IPS-18a (cell line): ENCODE measurements around the gene BDKRB1.
"Not testable (repeated sequence)": the region's sequence is repeated elsewhere in the genome, so short reads cannot be mapped to it uniquely, and the experiment has no call there.

ENCODE experiments used
- H3K27ac ChIP-seq: one replicate; pipeline ENCODE4 v1.5.1; 2013; ENCODE audit warnings: low read length
- H3K27me3 ChIP-seq: one replicate; pipeline ENCODE4 v1.6.1; 2013; ENCODE audit warnings: mild to moderate bottlenecking, low read length; ENCODE audit not compliant: control insufficient read depth, insufficient read depth
- H3K36me3 ChIP-seq: one replicate; pipeline ENCODE4 v1.6.1; 2013; ENCODE audit warnings: low read depth, low read length; ENCODE audit not compliant: control insufficient read depth
- H3K4me1 ChIP-seq: one replicate; pipeline ENCODE4 v1.6.1; 2013; ENCODE audit warnings: low read depth, low read length; ENCODE audit not compliant: control insufficient read depth
- H3K4me3 ChIP-seq: one replicate; pipeline ENCODE4 v1.5.1; 2013; ENCODE audit warnings: low read length
- H3K9ac ChIP-seq: one replicate; pipeline ENCODE4 v1.6.1; 2013; ENCODE audit warnings: mild to moderate bottlenecking, low read length, moderate library complexity
- H3K9me3 ChIP-seq: one replicate; pipeline ENCODE4 v1.6.1; 2013; ENCODE audit warnings: low read depth, low read length; ENCODE audit not compliant: control insufficient read depth

Gene BDKRB1

DNA sequence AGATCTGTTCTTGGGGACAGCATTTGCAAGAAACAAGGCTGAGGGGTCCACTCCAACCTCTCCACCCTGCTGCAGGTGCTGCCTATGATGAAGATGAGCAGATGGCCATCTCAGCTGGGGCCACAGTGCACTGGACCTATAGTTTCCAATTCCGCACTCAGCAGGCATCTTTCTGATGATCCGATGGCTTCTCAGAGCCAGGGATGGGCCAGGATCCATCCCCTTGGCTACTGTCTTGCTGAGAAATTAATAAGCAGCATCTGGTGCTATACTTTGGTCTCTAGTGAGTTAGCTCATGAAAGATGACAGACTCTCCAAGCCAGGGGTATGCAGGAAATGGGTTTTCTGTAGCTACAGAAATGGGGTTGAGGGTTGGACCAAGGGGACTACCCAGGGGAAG lies 18.4 kb upstream of the BDKRB1 start:
- Histone ChIP-seq H3K9ac (no peak overlapping the region), H3K9me3 (no peaks in the 10 kb centered on the region), H3K27ac (no peak overlapping the region), H3K36me3 (no peaks in the 10 kb centered on the region), H3K4me1 (no peaks in the 10 kb centered on the region), H3K27me3 (no peaks in the 10 kb centered on the region), H3K4me3 (no peak overlapping the region)

DNA sequence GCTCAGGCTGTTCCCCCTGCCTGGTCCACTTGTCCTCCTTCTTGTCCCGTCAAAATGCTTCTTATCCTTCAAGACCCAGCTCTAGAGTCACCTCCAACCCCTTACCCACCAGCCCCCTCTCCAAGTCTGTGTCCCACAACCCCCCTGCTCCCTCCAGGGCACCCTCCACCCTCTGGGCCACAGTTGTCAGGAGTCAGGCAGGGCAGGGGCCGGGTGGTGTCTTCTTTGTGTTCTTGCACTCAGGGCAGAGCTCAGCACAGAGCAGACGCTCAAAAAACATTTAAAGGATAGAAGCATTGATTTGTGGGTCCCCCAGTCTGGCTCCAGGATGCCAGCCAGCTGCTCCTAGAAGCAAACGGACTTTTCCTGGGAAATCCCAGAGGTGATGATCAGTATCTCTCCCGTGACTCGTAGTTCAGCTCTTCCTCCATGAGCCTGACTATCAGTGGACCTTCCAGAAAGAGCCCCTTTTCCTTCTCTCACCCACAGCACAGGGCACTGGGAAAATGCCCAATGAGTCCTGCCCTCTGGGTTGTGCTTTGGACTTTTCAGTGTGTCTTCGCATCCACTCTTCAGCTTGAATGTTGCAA lies 17.2 kb upstream of the BDKRB1 start:
- no peaks in the 10 kb centered on the region for H3K27me3 ChIP-seq
- H3K4me3 ChIP-seq: no peak overlapping the region
- no peak overlapping the region for H3K27ac ChIP-seq
- no peaks in the 10 kb centered on the region for H3K9me3 ChIP-seq
- H3K4me1 ChIP-seq: no peaks in the 10 kb centered on the region
- no peaks in the 10 kb centered on the region for H3K36me3 ChIP-seq
- H3K9ac ChIP-seq: no peak overlapping the region

DNA sequence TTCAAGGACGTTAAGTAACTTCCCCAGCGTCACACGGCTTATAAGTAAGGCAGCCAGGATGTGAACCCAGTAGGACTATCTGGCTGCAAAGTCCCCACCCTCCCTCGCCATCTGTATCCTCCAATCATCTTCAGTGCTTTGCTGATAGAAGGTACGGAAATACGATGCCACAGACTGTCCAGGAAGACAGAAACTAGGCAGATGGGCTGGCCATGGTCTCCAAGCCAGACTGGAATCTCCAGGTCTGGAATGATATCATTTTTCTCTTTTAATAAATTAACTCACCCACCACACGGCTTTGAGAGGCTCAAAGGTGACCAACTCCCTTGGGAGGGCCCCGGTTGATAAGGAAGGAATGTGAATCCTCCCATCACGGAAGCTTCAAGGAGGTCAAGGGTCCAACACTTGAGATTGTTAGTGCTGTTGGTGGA lies 16.3 kb upstream of the BDKRB1 start:
- H3K9ac ChIP-seq: no peak overlapping the region

DNA sequence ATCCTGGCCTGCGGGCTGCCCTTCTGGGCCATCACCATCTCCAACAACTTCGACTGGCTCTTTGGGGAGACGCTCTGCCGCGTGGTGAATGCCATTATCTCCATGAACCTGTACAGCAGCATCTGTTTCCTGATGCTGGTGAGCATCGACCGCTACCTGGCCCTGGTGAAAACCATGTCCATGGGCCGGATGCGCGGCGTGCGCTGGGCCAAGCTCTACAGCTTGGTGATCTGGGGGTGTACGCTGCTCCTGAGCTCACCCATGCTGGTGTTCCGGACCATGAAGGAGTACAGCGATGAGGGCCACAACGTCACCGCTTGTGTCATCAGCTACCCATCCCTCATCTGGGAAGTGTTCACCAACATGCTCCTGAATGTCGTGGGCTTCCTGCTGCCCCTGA lies 15.4 kb upstream of the BDKRB1 start:
- Histone ChIP-seq H3K36me3 (no peaks in the 10 kb centered on the region), H3K4me3 (no peak overlapping the region), H3K27me3 (no peaks in the 10 kb centered on the region), H3K27ac (no peak overlapping the region), H3K9me3 (no peaks in the 10 kb centered on the region), H3K9ac (no peak overlapping the region), H3K4me1 (no peaks in the 10 kb centered on the region)

More for the DNA sequence above, 16.3 kb upstream of the BDKRB1 start:
- Histone ChIP-seq H3K27ac (no peak overlapping the region), H3K4me3 (no peak overlapping the region), H3K4me1 (no peaks in the 10 kb centered on the region), H3K27me3 (no peaks in the 10 kb centered on the region), H3K9me3 (no peaks in the 10 kb centered on the region), H3K36me3 (no peaks in the 10 kb centered on the region)

DNA sequence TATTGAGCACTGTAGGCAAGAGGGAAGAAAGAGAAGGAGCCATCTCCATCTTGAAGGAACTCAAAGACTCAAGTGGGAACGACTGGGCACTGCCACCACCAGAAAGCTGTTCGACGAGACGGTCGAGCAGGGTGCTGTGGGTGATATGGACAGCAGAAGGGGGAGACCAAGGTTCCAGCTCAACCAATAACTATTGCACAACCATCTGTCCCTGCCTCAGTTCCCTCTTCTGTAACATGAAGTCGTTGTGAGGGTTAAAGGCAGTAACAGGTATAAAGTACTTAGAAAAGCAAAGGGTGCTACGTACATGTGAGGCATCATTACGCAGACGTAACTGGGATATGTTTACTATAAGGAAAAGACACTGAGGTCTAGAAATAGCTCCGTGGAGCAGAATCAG lies 13.9 kb upstream of the BDKRB1 start:
- Histone ChIP-seq H3K27me3 (no peaks in the 10 kb centered on the region), H3K36me3 (no peaks in the 10 kb centered on the region), H3K9me3 (no peaks in the 10 kb centered on the region), H3K9ac (no peak overlapping the region), H3K4me3 (no peak overlapping the region), H3K27ac (no peak overlapping the region), H3K4me1 (no peaks in the 10 kb centered on the region)

DNA sequence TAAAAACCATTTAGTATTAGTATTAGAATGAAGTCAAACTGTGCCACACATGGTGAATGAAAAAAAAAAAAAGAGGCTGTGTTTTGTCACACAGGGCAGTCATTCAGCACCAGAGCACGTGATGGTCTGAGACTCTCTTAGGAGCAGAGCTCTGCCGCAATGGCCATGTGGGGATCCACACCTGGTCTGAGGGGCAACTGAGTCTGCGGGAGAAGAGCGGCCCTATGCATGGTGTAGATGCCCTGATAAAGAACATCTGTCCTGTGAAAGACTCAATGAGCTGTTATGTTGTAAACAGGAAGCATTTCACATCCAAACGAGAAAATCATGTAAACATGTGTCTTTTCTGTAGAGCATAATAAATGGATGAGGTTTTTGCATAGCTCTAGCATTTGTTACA lies 12.2 kb upstream of the BDKRB1 start:
- Histone ChIP-seq H3K9me3 (no peaks in the 10 kb centered on the region), H3K36me3 (no peaks in the 10 kb centered on the region), H3K4me3 (no peak overlapping the region), H3K9ac (no peak overlapping the region), H3K27me3 (no peaks in the 10 kb centered on the region), H3K4me1 (no peaks in the 10 kb centered on the region), H3K27ac (no peak overlapping the region)

DNA sequence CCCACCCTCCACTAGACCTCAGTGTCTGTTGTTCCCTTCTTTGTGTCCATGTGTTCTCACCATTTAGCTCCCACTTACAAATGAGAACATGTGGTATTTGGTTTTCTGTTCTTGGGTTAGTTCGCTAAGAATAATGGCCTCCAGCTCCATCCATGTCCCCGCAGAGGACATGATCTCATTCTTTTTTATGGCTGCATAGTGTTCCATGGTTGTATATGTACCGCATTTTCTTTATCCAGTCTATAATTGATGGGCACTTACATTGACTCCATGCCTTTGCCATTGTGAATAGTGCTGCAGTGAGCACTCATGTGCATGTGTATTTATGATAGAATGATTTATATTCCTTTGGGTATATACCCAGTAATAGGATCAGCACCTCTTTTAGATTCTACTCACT lies 10.9 kb upstream of the BDKRB1 start:
- H3K27ac ChIP-seq, H3K27me3 ChIP-seq, H3K9ac ChIP-seq, H3K36me3 ChIP-seq, H3K4me3 ChIP-seq, H3K4me1 ChIP-seq, H3K9me3 ChIP-seq: not testable (repeated sequence)

DNA sequence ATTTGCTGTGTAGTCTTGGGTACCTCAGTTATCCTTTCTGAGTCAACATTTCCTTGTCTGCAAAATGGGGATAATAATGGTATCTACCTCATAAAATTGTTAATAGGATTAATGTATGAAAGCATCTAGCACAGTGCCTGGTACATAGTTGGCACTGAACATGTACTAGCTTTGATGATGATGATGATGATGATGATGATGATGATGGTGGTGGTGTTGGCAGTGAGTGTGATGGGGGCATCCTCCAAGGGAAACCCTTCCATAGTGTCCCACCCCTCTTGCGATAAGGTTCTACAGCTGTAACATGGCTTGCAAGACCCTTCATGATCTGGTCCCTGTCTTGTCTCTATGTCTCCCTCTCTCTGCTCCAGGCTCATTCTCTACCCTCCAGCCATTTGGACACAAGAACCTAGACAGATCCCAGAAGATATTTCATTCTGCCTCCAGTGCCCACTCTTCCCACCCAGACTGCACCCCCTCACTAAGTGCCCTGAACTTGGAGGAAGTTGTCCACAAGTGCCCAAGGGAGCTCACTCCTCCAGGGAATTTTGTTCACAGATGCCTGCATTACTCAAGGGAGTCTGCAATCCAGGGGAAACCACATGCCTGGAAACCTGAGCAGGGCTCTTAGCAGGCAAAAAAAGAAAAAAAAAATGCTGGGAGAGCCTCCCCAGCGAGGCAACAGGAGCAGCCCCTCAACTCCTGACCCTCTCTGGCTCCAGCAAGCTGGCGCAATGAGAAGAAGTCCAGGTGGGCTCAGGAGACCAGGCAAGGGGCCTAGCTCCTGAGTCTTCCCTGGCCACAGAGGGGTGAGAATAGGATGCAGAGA lies 10.1 kb upstream of the BDKRB1 start:
- peaks cover 7% of the 10 kb centered on the region for H3K4me1 ChIP-seq
- H3K9me3 ChIP-seq: no peaks in the 10 kb centered on the region
- no peaks in the 10 kb centered on the region for H3K36me3 ChIP-seq
- H3K27ac ChIP-seq: no peak overlapping the region
- no peak overlapping the region for H3K4me3 ChIP-seq
- no peak overlapping the region for H3K9ac ChIP-seq
- no peaks in the 10 kb centered on the region for H3K27me3 ChIP-seq

DNA sequence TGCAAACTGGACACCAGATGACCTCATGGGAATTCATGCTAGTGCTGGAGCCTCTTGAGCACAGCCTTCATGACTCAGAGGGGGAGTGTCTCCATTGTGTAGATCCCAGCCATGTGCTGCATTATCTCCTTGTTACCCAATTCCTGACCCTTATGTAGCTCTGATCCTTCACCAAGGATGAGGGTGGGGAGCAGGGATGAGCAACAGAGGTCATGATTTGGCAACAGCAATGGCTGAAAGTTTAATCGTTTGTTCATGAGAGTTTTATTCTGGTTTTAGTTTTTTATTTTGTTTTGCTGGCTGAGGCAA lies 9.5 kb upstream of the BDKRB1 start:
- Histone ChIP-seq H3K27ac (no peak overlapping the region), H3K36me3 (no peaks in the 10 kb centered on the region), H3K4me1 (peaks cover 9% of the 10 kb centered on the region), H3K4me3 (no peak overlapping the region), H3K9ac (no peak overlapping the region), H3K9me3 (no peaks in the 10 kb centered on the region), H3K27me3 (no peaks in the 10 kb centered on the region)

DNA sequence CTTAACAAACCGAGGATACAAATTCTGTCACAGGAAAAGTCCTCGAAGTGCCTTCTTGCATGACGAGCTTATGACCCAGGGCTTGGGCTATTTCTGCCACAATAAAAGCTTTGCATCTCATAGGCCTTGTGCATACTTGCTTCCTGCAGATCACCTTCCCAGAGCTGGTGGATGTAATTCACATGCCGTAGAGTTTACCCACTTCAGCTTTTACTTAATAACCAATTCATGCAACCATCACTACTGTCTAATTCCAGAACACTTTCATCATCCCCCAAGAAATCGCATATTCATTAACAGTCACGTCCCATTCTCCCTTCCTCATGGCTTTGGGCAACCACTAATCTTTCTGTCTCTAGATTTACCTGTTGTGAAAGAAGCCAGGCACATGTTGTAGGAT lies 9.0 kb upstream of the BDKRB1 start:
- Histone ChIP-seq H3K36me3 (no peaks in the 10 kb centered on the region), H3K4me1 (peaks cover 9% of the 10 kb centered on the region), H3K4me3 (no peak overlapping the region), H3K9me3 (no peaks in the 10 kb centered on the region), H3K27me3 (no peaks in the 10 kb centered on the region), H3K9ac (no peak overlapping the region), H3K27ac (no peak overlapping the region)

DNA sequence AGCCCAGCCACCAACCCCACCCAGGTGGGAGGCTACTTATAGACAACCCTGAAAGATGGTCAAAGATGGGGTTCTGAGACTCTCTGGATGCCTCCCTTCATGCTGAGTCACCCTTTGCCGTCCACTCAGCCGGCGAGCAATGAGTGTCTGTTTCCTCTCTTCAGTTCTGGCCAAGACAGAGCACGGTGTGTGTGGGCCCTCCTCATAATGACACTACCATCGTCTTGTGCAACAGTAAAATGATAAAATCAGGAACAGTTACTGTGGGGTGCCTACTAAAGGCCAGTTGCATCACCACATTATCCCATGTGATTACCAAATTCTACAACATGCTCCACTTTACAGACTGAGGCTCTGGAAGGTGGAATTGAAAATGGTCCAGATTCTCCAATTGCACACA lies 7.0 kb upstream of the BDKRB1 start:
- no peak overlapping the region for H3K4me3 ChIP-seq
- H3K9ac ChIP-seq: no peak overlapping the region
- H3K36me3 ChIP-seq: no peaks in the 10 kb centered on the region
- no peaks in the 10 kb centered on the region for H3K9me3 ChIP-seq
- no peak overlapping the region for H3K27ac ChIP-seq
- no peaks in the 10 kb centered on the region for H3K27me3 ChIP-seq
- peaks cover 9% of the 10 kb centered on the region for H3K4me1 ChIP-seq

DNA sequence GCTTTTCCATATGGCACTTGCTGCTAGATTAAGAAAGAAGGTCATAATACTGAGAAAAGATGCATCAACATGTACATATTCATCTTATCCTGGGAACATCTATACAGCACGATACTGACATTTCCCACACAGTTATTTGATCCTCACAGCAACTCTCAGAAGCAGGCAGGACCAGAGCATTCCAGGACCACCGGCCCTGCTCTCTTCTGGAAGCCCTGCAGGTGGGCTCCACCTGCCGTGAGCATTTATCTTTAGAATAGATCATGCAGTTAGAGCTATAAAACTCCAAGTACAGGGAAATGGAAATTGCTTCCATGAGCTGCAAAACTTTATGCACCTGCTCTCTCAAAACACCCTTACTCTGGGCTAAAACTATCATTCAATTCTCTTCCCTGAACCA lies 5.5 kb upstream of the BDKRB1 start:
- no peak overlapping the region for H3K4me3 ChIP-seq
- no peak overlapping the region for H3K9ac ChIP-seq
- no peaks in the 10 kb centered on the region for H3K27me3 ChIP-seq
- H3K4me1 ChIP-seq: peaks cover 9% of the 10 kb centered on the region
- no peaks in the 10 kb centered on the region for H3K9me3 ChIP-seq
- H3K36me3 ChIP-seq: no peaks in the 10 kb centered on the region
- no peak overlapping the region for H3K27ac ChIP-seq
